Epithelial cell of prostate (primary cell): ENCODE measurements around the gene COG3.

ENCODE experiments used
- DNase-seq: peaks from one replicate; pipeline ENCODE4 v3.0.0-alpha.2; 2011; ENCODE audit warnings: low read depth, low spot score
- H3K27ac ChIP-seq: fragments of 450-650 bp; 2 replicates; pipeline ENCODE4 v1.5.1; 2017; ENCODE audit warnings: mild to moderate bottlenecking

Gene COG3

GRCh38 chr13:45540864-45541263 is 76.1 kb downstream of the COG3 start:
- no peak overlapping the region for H3K27ac ChIP-seq
- DNase-seq: no peak

- DNase-seq: no peak
- no peak overlapping the region for H3K27ac ChIP-seq
Observed at GRCh38 chr13:45541806-45542205, 77.1 kb downstream of the COG3 start.

- no peak overlapping the region for H3K27ac ChIP-seq
- no peak for DNase-seq
Observed at GRCh38 chr13:45542391-45542790, 77.7 kb downstream of the COG3 start.

DNA sequence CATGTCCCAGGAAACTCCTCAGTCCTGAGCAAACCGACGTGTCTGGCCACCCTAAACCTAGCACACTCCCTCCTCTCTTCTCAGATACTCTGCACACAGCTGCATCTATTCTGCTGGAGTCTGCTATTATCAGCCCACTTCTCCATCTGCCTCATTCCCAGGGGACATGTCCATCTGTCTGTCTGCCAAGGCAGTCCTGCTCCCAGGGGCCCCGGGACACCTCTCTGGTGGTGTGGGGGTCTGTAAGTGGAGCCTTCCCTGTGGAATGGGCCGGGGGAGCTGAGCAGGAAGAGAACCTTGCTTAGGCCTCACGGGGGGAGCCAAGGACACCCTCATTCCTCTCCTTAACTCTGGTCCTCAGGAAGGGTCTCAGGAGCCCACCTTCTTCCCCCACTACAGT is 78.1 kb downstream of the COG3 start:
- no peak overlapping the region for H3K27ac ChIP-seq
- DNase-seq: no peak

DNA sequence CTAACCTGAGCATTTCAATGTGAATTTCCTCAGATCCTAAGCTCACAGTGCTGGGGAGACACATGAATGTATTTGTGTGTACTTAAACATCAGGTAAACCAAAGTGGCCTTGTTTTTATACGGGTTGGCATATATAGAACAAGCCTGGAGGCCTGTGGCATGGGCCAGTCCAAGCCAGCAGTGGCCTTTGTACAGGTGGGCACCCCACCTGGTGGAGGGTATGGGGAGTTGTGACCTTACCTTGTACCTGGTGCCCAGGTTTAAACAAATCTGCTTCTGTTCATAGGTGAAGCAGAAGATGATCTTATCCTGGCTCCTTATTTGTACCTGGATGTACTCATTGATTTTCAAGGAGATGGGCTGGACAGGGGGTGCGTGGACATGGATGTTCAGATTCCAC is 79.8 kb downstream of the COG3 start:
- no peak for DNase-seq
- no peak overlapping the region for H3K27ac ChIP-seq

DNA sequence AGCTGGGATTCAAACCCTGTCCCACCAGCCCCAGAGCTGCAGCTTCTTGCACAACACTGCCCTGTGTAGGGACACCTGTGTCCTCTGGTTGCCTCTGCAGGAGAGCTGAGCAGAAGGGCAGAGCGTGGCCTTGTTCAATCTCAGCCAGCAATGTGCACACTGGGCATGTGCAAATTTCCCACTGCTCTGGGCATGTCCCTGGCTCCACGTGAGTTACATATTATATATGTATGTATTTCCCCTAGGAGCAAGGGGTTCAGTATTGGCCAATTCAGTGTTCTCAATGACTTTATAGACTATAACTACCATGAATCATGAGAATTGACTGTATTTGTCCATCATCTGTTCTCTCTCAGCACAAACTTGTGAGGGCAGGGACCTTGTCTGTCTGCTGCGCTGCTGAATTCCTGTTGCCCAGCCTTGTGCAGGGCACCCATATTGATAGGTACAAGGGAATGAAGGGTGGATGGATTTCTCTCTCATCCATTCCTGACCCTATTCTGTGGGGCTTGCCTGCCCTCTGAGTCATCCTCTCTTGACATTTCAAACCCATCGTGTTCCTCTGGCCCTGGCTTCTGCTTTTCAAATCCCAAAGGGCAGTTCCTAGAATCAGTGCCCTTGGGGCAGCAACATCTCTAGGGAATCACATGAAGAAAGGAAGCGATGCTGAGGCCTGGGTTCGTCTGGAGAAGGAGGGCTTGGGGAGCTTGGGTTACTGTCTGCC is 81.1 kb downstream of the COG3 start:
- no peak overlapping the region for H3K27ac ChIP-seq
- DNase-seq: no peak

DNA sequence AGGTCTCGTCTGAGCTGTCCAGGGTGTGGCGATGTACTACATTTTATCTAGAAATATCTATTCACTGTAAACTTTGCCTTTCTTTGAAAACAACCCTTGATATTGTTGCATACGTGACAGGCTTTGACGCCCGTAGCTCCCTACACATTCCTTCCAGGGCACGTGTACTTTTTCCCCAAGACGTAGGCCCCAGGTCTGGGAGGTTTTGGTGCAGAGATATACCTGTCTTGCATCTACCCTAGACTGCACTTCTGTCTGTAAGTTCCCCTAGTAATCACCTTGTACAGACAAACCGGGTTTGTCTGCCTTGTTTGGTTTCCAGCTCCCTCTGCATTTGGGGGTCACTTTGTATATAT is 81.6 kb downstream of the COG3 start:
- DNase-seq: no peak
- no peak overlapping the region for H3K27ac ChIP-seq

GRCh38 chr13:45548281-45548680 is 83.5 kb downstream of the COG3 start:
- H3K27ac ChIP-seq: no peak overlapping the region

GRCh38 chr13:45554604-45555109 is 89.9 kb downstream of the COG3 start:
- no peak for DNase-seq
- H3K27ac ChIP-seq: no peak overlapping the region

More at GRCh38 chr13:45548281-45548680, 83.5 kb downstream of the COG3 start:
- no peak for DNase-seq

DNA sequence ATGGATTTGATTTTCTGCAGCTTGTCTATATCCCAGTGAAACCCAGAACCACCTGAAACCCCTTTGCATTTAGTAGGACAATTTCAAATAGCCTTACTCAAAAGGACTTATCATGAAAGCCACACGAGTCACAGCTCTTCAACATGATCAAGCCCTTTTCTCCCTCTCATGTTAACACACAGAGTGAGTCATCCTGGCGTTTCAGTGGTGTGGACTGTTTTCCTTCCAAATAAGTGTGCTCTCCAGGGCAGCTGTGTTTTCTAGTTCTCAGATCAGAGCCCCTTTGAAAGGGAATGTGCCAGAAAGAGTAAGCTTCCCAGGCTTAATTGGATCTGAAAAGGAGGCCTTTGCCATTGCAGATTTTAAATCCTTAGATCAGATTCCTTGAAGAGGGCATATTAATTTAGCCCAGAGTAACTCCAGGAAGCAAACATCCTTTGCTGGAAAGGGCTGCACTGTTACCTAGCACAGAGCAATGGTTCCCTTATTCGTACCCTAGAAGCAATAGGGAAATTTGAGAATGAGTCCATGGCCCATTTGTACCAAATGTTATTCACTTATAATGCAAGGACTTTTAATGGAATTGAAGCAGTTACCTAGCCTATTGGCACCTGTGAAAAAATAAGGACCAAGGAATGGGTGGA is 99.5 kb downstream of the COG3 start:
- DNase-seq: peak; percentile 39

DNA sequence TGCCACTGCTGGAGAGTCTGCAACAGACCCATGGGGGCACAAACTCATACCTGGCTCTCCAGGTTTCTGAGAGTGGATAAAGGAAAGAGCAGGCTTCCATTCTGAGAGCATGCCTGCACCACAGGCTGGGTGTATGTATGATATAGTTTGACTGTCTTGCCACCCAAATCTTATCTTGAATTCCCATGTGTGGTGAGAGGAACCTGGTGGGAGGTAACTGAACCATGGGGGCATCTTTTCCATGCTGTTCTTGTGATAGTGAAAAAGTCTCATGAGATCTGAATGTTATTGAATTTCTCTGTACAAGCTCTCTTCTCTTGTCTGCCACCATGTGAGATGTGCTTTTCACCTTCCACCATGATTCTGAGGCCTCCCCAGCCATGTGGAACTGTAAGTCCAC is 100.6 kb downstream of the COG3 start:
- H3K27ac ChIP-seq: no peak overlapping the region
- DNase-seq: no peak

More for the DNA sequence above, 99.5 kb downstream of the COG3 start:
- no peak overlapping the region for H3K27ac ChIP-seq

DNA sequence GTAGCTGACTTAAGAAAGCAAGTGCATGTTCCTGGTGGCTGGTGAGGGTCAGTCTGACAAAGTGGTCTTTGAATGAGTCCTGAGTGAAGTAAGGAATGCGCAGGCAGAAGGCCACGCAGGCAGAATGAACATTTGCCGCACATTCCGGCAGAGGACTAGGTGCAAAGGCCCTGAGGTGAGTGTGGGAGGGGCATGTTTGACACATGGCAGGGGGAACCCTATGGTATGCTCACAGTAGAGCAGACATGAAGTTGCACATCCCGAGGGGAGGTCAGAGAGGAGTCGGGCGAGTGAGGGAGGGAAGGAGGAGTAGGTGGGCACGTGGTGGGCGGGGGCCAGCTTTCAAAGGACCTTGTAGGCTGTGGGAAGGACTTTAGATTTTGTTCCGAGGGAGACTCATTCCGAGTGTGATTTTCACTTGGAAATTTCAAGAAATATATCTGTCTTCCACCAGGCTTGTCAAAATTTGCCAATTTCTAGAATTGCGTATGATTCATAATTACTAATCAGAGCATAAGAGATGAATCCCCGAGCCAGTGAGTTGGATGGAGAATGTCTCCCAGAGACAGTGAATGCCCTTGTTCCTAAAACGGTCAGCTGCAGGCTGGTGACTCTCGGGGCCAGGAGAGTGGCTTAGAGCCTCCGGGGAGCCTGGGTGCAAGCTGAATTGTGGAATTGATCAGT is 110.5 kb downstream of the COG3 start:
- no peak overlapping the region for H3K27ac ChIP-seq
- no peak for DNase-seq

GRCh38 chr13:45575830-45576180 is 111.1 kb downstream of the COG3 start:
- H3K27ac ChIP-seq: no peak overlapping the region
- no peak for DNase-seq

- no peak overlapping the region for H3K27ac ChIP-seq
- no peak for DNase-seq
Observed at GRCh38 chr13:45576466-45576865, 111.7 kb downstream of the COG3 start.

GRCh38 chr13:45582408-45583076 is 117.8 kb downstream of the COG3 start:
- DNase-seq: no peak
- H3K27ac ChIP-seq: no peak overlapping the region

- no peak for DNase-seq
- H3K27ac ChIP-seq: no peak overlapping the region
Observed at GRCh38 chr13:45584816-45585215, 120.1 kb downstream of the COG3 start.
